CD4-positive, alpha-beta T cell (primary cell): Measurements from ENCODE around the gene GZF1. TPM values are rescaled to one million over a fixed set of nuclear protein-coding genes. Genes with fewer than 3 reads are reported as not detected.

Experiments used
- ATAC-seq: fragments of 200-7000 bp; cut with Tn5 transposase; one replicate; pipeline ENCODE4 v1.10.0; 2022; ENCODE audit warnings: mild to moderate bottlenecking; ENCODE audit not compliant: poor library complexity
- CTCF ChIA-PET: fragments of 350-600 bp; sonication (Branson Sonifier 250); formaldehyde crosslinking; loops from one replicate; lab custom pipeline; 2021; ENCODE audit warnings: antibody characterized with exemption, inconsistent platforms; lab: Charles Lee
- POLR2A ChIA-PET: fragments of 350-600 bp; sonication (Branson Sonifier 250); formaldehyde crosslinking; loops from one replicate; lab custom pipeline; 2021; ENCODE audit warnings: antibody characterized with exemption, inconsistent platforms; lab: Charles Lee
- DNase-seq, 14 experiments: peaks; one replicate each; pipeline ENCODE4 v3.0.0-alpha.2; 2013 to 2020; ENCODE audit warnings: mixed read lengths in 2 of 14
- H3K27ac ChIP-seq, 2 donors: one replicate each; pipeline versions ENCODE4 v1.5.1 to v1.7.0; 2013; ENCODE audit warnings: low read length in 2 of 2, low read depth in 1 of 2, mild to moderate bottlenecking in 1 of 2
- H3K27me3 ChIP-seq, 2 experiments: 1 replicate in 1 of 2; 2 replicates in 1 of 2; pipeline versions ENCODE4 v1.6.1 to v1.7.0; 2013; ENCODE audit warnings: low read length in 2 of 2, control low read depth in 1 of 2, mild to moderate bottlenecking in 1 of 2, moderate library complexity in 1 of 2; ENCODE audit not compliant: insufficient read depth in 2 of 2, control insufficient read depth in 1 of 2
- H3K36me3 ChIP-seq: one replicate; pipeline ENCODE4 v1.6.1; 2013; ENCODE audit warnings: low read length, control low read depth; ENCODE audit not compliant: insufficient read depth
- H3K4me1 ChIP-seq: one replicate; pipeline ENCODE4 v1.6.1; 2013; ENCODE audit warnings: low read length, control low read depth; ENCODE audit not compliant: insufficient read depth
- H3K4me3 ChIP-seq: one replicate; pipeline ENCODE4 v1.5.1; 2013; ENCODE audit warnings: mild to moderate bottlenecking, low read length, moderate library complexity
- H3K9me3 ChIP-seq, 2 experiments: 1 replicate in 1 of 2; 2 replicates in 1 of 2; pipeline versions ENCODE4 v1.6.1 to v1.7.0; 2013; ENCODE audit warnings: low read length in 2 of 2, mild to moderate bottlenecking in 2 of 2, control low read depth in 1 of 2, moderate library complexity in 1 of 2; ENCODE audit not compliant: control insufficient read depth in 1 of 2, insufficient read depth in 1 of 2
- H3K27ac Mint-ChIP-seq: one replicate; pipeline ENCODE4 v1.8.0; 2020; ENCODE audit warnings: mixed read lengths
- H3K27me3 Mint-ChIP-seq: one replicate; pipeline ENCODE4 v1.8.0; 2021; ENCODE audit warnings: mixed read lengths
- H3K36me3 Mint-ChIP-seq: one replicate; pipeline ENCODE4 v1.8.0; 2021; ENCODE audit warnings: low read depth, mixed read lengths
- H3K4me1 Mint-ChIP-seq: one replicate; pipeline ENCODE4 v1.8.0; 2021; ENCODE audit warnings: low read depth, mixed read lengths
- H3K4me3 Mint-ChIP-seq: one replicate; pipeline ENCODE4 v1.8.0; 2020; ENCODE audit warnings: mild to moderate bottlenecking, mixed read lengths
- H3K9me3 Mint-ChIP-seq: one replicate; pipeline ENCODE4 v1.8.0; 2020; ENCODE audit warnings: mixed read lengths
- intact Hi-C, 2 experiments: fragments of 100-400 bp; cut with DNase I in 1 of 2; cut with micrococcal nuclease in 1 of 2; formaldehyde crosslinking; loops; one replicate each; pipeline versions ENCODE4 v1.15.1 to v1.9.0; 2023 to 2025; cut with DNase I, micrococcal nuclease
- total RNA-seq, 174 experiments: library from RNA in 2 of 174; stranded (reverse) in 2 of 174; gene quantifications; one replicate each; pipeline ENCODE4 v1.2.3 and lab custom pipeline; 2021 to 2026
- TF ChIP-seq, protein P1 (sequence below): fragments of 200-600 bp; IDR thresholded peaks from one replicate; pipeline ENCODE4 v1.8.0; 2022; ENCODE audit warnings: antibody characterized with exemption, mild to moderate bottlenecking

The GZF1 gene
- total RNA-seq, 2 experiments from 2014 or later = 38.1 to 43.6 TPM

- H3K9me3 Mint-ChIP-seq = no peaks in the 10 kb centered on the region
- ATAC-seq = no peak
- CTCF ChIA-PET = no interaction called here
Measured at GRCh38 chr20:23332467-23332866, 29.5 kb upstream of the GZF1 start.

GRCh38 chr20:23334111-23334510 lies 27.9 kb upstream of the GZF1 start:
- Mint-ChIP-seq H3K27ac (no peak overlapping the region), H3K27me3 (no peaks in the 10 kb centered on the region), H3K36me3 (no peaks in the 10 kb centered on the region), H3K4me1 (no peaks in the 10 kb centered on the region), H3K9me3 (no peaks in the 10 kb centered on the region), H3K4me3 (no peak overlapping the region)
- ChIA-PET CTCF (no interaction called here), POLR2A (no interaction called here)
- TF ChIP-seq, protein P1, sequence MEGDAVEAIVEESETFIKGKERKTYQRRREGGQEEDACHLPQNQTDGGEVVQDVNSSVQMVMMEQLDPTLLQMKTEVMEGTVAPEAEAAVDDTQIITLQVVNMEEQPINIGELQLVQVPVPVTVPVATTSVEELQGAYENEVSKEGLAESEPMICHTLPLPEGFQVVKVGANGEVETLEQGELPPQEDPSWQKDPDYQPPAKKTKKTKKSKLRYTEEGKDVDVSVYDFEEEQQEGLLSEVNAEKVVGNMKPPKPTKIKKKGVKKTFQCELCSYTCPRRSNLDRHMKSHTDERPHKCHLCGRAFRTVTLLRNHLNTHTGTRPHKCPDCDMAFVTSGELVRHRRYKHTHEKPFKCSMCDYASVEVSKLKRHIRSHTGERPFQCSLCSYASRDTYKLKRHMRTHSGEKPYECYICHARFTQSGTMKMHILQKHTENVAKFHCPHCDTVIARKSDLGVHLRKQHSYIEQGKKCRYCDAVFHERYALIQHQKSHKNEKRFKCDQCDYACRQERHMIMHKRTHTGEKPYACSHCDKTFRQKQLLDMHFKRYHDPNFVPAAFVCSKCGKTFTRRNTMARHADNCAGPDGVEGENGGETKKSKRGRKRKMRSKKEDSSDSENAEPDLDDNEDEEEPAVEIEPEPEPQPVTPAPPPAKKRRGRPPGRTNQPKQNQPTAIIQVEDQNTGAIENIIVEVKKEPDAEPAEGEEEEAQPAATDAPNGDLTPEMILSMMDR = no peak
- Histone ChIP-seq H3K27ac (no peak overlapping the region), H3K36me3 (no peaks in the 10 kb centered on the region), H3K4me3 (no peak overlapping the region), H3K9me3 (no peaks in the 10 kb centered on the region), H3K27me3 (no peaks in the 10 kb centered on the region), H3K4me1 (peaks cover 3% of the 10 kb centered on the region)
- intact Hi-C loops = loop anchor here in 1 of 2 experiments (10.0 kb wide), 1 partner anchor 1609 kb away; no protein-coding TSS in a partner anchor
- ATAC-seq (no peak), DNase-seq (no peak)

More at GRCh38 chr20:23332467-23332866, 29.5 kb upstream of the GZF1 start:
- Histone ChIP-seq H3K9me3 (no peaks in the 10 kb centered on the region), H3K27me3 (no peaks in the 10 kb centered on the region), H3K27ac (no peak overlapping the region), H3K4me1 (peaks cover 3% of the 10 kb centered on the region), H3K4me3 (no peak overlapping the region), H3K36me3 (no peaks in the 10 kb centered on the region)
- Mint-ChIP-seq H3K36me3 (no peaks in the 10 kb centered on the region), H3K27ac (no peak overlapping the region), H3K4me3 (no peak overlapping the region), H3K27me3 (no peaks in the 10 kb centered on the region), H3K4me1 (no peaks in the 10 kb centered on the region)
- intact Hi-C loops = loop anchor here in 1 of 2 experiments (10.0 kb wide), 1 partner anchor 1608 kb away; no protein-coding TSS in a partner anchor
- POLR2A ChIA-PET = no interaction called here
- TF ChIP-seq, protein P1 = no peak
- no peak for DNase-seq

DNA sequence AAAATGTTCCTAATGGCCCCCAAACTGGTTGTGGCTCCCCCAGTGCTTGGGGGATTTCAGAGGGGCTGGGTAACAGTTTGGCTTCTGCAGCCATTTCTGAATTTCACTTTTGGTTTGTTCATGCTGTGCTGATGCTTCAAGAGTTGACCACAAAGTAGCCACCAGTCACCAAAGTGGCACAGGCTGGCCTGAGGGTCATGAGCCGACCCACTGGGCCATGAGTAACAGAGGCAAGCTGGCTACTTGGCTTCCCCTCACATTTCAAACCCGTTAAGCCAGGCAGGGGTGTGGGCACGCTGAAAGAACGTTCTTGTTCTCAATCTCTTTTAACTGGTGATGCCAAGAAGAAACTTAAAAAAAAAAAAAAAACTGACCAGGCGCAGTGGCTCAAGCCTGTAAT lies 26.5 kb upstream of the GZF1 start:
- no peak overlapping the region for H3K4me3 Mint-ChIP-seq
- ChIA-PET POLR2A (no interaction called here), CTCF (no interaction called here)
- H3K27me3 Mint-ChIP-seq = no peaks in the 10 kb centered on the region
- no peaks in the 10 kb centered on the region for H3K9me3 ChIP-seq
- no peaks in the 10 kb centered on the region for H3K27me3 ChIP-seq
- H3K27ac Mint-ChIP-seq = no peak overlapping the region
- H3K4me1 ChIP-seq = peaks cover 3% of the 10 kb centered on the region
- H3K27ac ChIP-seq = no peak overlapping the region
- TF ChIP-seq, protein P1 = no peak
- H3K36me3 Mint-ChIP-seq = no peaks in the 10 kb centered on the region
- H3K4me3 ChIP-seq = no peak overlapping the region
- no peaks in the 10 kb centered on the region for H3K4me1 Mint-ChIP-seq
- ATAC-seq (no peak), DNase-seq (no peak)
- intact Hi-C loops = loop anchor here in 1 of 2 experiments (5.0 to 10.0 kb wide), 2 partner anchors 643 to 1611 kb away; no protein-coding TSS in a partner anchor
- H3K36me3 ChIP-seq = no peaks in the 10 kb centered on the region
- no peaks in the 10 kb centered on the region for H3K9me3 Mint-ChIP-seq
